Stimulated activated CD8-positive, alpha-beta memory T cell treated with anti-CD3 and anti-CD28 coated beads, Interleukin-12 subunit alpha, Interleukin-12 subunit beta, amount 100 ng/mL, for 24 hours (primary cell): Measurements from ENCODE around the gene ZFTA.

ENCODE experiments used
- DNase-seq: peaks from one replicate; pipeline ENCODE4 v3.0.0-alpha.2; 2020; ENCODE audit errors: extremely low read depth

Gene ZFTA

DNA sequence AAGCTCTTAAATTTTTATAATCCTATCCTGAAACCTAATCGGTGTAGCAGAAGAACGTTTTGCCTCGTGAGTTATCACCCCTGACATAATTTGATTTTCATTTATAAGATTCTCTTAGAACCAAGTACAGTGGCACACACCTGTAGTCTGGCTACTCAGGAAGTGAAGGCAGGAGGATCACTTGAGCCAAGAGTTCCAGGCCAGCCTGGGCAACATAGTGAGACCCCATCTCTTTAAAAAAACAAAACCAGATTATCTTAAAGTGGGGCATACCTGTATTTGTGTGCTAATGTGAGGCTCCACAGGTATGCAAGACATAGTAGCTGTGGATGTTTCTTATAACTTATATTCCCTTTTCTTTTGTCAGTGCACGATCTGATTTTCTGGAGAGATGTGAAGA lies 19.0 kb downstream of the ZFTA start:
- DNase-seq, result no peak

DNA sequence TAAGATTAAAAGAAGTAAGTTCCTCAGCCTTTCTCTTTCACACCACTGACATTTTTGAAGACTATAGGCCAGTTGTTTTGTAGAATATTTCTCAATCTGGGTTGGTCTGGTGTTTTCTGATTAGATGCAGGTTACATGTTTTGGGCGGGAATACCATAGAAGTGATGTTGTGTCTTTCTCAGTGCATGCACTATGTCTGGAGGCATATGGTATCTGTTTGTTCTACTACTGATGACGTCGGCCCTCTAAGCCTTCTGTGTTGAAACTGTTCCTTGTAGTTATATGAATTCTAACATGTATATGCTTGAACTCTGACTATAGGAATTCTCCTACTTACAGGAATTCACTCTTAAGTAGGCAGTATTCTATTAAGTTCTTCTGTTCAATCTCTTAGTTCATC lies 21.6 kb downstream of the ZFTA start:
- no peak for DNase-seq

DNA sequence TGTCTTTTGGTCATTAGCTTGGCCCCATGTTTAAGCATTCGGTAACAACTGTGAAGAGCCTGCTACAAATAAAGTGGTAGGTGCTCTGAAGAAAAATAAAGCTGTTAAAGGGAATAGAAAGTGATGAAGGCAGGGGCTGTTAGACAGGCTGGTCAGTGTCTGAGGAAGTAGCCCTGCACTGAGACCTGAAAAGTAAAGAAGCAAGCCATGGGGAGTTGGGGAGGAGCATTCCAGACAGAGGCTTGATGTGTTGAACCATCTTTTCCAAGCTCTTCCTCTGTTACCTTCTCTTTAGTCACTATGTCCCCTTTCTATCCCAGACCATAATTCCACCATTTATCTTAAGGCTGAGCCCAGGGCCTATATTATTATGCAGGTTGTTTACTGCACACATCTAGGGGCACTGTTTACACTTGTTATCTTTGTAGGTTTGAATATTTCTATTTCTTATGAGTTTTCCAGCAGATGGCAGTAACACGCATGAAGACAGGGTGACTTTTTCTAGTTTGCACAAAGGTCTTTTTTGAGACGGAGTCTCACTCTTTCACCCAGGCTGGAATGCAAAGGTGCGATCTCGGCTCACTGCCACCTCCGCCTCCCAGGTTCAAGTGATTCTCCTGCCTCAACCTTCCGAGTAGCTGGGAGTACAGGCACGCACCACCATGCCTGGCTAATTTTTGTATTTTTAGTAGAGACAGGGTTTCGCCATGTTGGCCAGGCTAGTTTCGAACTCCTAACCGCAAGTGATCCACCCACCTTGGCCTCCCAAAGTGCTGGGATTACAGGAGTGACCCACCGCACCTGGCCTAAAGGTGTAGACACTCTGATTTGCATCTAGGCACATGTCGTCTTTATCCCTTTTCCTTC lies 23.0 kb downstream of the ZFTA start:
- DNase-seq, result no peak

DNA sequence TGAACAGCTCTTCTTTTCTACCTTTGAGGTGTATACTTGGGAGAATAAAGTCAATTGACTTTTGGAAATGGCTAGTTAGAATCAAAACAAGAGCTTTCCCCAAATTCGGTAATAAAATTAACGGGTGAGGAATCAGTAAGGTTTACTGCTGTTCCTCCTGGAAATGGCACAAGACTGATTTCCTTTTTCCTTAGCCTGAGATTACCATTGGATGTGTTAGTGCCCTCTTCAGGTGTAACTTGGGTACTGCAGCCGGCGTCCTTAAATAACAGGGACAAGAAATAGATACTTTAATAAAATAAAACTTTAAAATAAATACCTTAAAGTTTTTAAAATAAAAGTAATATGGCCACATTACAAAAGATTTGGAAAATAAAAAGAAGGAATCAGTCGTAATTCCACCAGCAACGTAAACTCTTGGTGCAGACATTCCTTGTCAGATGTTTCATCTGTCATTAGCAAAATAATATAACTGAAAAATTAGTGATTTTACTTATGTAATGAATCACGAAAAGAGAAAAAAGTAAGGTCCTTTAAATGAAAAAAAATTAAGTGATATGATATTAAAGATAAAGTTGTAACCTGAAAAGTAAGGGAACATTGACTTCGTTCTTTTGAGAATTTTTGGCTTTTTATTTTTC lies 29.7 kb downstream of the ZFTA start:
- peak; percentile 25 for DNase-seq

DNA sequence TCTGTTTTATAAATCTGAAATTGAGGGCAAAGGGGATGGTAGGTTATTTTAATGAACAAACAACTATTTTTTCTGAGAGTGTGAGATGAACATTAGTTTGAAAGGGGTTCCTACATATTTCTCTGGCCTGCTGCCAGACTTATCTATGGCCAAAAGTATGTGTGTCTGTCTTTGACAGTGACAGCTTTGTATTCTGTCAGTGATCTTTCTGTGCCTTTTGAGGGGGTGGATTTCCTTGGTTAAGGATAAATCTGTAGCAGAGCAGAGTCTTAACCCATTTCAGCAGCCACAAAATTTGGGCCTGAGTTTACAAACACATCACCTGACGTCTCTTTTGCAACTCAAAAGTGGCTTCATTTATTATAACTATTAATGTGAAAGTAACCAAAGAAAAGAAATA lies 30.9 kb downstream of the ZFTA start:
- DNase-seq, result no peak

DNA sequence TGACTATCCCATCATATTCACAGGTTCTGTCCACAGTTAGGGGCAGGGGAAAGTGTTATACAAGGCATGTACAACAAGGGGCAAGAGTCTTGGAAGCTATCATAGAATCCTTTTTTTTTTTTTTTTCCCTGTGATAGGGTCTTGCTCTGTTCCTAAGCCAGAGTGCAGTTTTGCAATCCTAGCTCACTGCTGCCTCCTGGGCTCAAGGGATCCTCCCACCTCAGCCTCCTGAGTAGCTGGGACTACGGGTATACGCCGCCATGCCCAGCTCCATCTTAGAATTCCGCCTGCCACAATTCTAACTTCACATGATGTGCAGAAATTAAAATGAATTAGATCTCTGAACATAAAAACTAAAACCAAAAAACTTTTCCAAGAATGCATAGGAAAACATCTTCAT lies 31.7 kb downstream of the ZFTA start:
- DNase-seq, result no peak

DNA sequence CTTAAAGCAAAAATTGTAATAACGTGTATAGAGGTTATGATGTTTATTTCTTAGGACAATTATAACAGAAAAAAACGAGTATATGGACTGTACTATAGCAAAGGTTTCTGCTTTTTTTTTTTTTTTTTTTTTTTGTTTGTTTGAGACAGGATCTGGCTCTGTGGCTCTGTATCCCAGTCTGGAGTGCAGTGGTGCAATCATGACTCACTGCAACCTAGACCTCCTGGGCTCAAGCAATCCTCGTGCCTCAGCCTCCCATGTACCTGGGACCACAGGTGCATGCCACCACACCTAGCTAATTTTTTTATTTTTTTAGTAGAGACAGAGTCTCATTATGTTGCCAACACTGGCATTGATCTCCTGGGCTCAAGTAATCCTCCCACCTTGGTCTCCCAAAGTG lies 39.2 kb downstream of the ZFTA start:
- no peak for DNase-seq

DNA sequence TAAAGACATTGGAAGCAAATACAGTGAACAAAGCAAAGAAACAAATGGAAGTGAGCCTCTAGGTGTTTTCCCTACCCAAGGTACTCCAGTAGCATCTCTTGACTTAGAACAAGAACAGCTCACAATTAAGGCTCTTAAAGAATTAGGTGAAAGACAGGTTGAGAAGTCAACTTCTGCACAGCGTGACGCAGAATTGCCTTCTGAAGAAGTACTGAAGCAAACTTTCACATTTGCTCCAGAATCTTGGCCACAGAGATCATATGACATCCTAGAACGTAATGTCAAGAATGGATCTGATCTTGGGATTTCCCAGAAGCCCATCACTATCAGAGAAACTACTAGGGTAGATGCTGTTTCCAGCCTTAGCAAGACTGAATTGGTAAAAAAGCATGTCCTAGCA lies 48.0 kb downstream of the ZFTA start:
- DNase-seq, result no peak

DNA sequence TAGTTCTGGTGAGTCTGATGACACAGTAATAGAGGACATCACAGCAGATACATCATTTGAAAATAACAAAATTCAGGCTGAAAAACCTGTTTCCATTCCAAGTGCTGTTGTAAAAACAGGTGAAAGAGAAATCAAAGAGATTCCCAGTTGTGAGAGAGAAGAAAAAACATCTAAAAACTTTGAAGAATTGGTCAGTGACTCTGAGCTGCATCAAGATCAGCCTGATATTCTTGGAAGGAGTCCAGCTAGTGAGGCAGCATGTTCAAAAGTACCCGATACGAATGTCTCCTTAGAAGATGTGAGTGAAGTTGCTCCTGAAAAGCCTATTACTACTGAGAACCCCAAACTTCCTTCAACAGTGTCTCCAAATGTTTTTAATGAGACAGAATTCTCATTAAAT lies 48.6 kb downstream of the ZFTA start:
- DNase-seq, result no peak

DNA sequence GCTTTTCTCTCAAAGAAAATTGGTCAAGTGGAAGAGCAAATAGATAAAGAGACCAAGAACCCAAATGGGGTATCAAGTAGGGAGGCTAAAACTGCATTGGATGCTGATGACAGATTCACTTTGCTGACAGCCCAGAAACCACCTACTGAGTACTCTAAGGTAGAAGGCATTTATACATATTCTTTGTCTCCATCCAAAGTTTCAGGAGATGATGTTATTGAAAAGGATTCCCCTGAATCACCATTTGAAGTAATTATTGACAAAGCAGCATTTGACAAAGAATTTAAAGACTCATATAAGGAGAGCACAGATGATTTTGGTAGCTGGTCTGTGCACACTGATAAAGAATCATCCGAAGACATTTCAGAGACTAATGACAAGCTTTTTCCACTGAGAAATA lies 49.6 kb downstream of the ZFTA start:
- DNase-seq, result no peak
